ENCODE results near the gene CDK5RAP1.

CDK5RAP1 gene

DNA sequence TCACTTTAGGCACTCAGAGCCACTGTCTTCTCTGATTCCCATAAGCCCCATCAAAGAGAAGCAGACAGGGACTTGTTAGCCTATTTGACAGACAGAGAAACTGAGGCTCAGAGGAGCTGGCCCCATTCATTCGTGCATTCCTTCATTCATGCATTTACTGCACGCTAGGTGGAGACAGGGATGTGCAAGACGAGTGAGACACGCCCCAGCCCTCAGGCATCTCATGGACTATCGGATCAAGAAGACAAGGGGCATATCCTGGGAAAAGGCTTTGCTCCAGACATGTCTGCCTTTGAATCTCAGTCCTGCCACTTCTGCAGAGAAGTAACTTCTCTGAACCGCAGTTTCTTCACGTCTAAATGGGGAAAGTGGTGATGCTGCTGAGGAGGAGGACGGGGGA lies 64.2 kb downstream of the CDK5RAP1 start:
- TF ChIP-seq, protein P1, sequence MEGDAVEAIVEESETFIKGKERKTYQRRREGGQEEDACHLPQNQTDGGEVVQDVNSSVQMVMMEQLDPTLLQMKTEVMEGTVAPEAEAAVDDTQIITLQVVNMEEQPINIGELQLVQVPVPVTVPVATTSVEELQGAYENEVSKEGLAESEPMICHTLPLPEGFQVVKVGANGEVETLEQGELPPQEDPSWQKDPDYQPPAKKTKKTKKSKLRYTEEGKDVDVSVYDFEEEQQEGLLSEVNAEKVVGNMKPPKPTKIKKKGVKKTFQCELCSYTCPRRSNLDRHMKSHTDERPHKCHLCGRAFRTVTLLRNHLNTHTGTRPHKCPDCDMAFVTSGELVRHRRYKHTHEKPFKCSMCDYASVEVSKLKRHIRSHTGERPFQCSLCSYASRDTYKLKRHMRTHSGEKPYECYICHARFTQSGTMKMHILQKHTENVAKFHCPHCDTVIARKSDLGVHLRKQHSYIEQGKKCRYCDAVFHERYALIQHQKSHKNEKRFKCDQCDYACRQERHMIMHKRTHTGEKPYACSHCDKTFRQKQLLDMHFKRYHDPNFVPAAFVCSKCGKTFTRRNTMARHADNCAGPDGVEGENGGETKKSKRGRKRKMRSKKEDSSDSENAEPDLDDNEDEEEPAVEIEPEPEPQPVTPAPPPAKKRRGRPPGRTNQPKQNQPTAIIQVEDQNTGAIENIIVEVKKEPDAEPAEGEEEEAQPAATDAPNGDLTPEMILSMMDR (IDR thresholded peaks at IDR 0.05; ENCODE audit: low read depth, low read length, missing control alignments), result no peak
- no peak overlapping the region for H3K4me3 ChIP-seq (replicated peaks; ENCODE audit: low read depth, low read length)
- no peak for DNase-seq (ENCODE audit: extremely low read depth, low read depth)

DNA sequence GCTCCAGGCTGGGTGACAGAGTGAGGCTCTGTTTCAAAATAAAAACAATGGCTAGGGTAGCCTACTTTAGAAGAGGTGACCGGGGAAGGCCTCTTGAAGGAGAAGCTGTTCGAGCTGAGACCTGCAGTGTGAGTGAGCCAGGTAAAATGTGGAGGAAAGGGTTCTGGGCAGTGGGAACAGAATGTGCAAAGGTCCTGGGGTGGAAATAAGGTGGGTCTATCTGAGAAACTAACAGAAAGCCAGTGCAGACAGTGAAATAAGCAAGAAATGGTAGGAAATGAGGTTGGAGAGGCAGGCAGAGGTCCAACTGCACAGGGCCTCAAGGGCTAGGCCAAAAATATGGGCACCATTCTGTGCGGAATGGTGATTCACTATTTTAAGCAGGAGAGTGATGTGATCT lies 64.9 kb downstream of the CDK5RAP1 start:
- DNase-seq (ENCODE audit: extremely low read depth, low read depth), result no peak
- TF ChIP-seq, protein P1 (IDR thresholded peaks at IDR 0.05; ENCODE audit: low read depth, low read length, missing control alignments), result no peak
- no peak overlapping the region for H3K4me3 ChIP-seq (replicated peaks; ENCODE audit: low read depth, low read length)

DNA sequence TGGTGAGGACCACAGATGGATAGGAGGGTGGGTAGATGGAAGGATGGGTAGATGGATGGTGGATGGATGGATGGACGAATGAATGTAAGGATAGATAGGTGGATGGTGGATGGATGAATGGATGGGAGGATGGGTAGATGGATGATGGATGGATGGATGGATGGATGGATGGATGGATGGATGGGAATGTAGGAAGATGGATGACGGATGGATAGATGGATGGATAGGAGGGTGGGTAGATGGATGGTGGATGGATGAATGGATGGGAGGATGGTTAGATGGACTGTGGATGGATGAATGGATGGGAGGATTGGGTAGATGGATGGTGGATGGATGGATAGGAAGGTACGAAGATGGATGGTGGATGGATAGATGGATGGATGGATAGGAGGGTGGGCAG lies 67.2 kb downstream of the CDK5RAP1 start:
- no peak for DNase-seq (ENCODE audit: extremely low read depth, low read depth)
- TF ChIP-seq, protein P1 (IDR thresholded peaks at IDR 0.05; ENCODE audit: low read depth, low read length, missing control alignments), result no peak
- H3K4me3 ChIP-seq (replicated peaks; ENCODE audit: low read depth, low read length), result no peak overlapping the region

DNA sequence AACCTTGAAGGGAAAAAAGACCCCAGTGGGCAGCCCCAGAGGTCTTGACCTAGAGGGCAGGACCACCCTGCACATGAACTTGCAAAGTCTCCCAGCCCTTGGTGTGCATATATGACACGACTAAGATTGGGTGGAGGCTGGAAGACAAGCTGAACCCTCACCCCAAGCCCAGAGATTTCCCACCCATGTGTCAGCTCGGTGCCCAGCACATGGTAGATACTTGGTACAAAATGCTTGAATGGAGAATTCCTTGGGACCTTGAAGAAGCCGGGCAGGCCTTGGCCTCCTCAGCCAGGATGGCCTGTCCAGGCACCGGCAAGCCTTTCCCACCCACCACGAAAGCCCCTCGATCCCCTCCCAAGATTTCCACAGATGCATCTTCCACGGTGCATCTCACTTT lies 67.7 kb downstream of the CDK5RAP1 start:
- H3K4me3 ChIP-seq (replicated peaks; ENCODE audit: low read depth, low read length), result no peak overlapping the region
- DNase-seq (ENCODE audit: extremely low read depth, low read depth), result no peak
- TF ChIP-seq, protein P1 (IDR thresholded peaks at IDR 0.05; ENCODE audit: low read depth, low read length, missing control alignments), result no peak

DNA sequence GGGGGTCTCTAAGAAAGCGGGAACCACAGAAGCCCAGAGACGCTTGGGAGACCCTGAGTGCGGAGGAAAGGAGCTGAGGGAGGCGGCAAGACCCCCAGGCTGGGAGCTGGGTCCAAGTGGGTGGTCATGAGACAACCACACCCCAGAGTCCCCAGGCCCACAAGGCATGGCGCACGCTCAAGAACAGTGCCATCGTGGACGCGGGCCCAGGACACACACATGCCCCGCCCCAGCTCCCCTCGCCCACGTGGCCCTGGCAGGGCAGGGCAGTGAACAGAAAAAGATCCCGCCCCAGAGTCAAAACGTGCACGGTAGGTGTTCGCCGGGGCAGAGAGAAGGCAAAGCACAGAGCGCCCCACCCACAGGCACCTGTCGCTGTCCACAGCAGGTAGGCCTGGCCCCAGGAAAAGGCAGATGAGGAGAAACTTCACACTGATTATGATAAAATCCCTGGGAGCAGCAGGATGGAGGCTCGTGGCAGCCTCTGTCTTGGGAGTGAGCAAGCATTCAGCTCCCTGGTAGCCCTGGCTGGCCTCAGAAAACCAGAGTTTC lies 68.3 kb downstream of the CDK5RAP1 start:
- TF ChIP-seq, protein P1 (IDR thresholded peaks at IDR 0.05; ENCODE audit: low read depth, low read length, missing control alignments), result no peak
- DNase-seq (ENCODE audit: extremely low read depth, low read depth), result no peak
- no peak overlapping the region for H3K4me3 ChIP-seq (replicated peaks; ENCODE audit: low read depth, low read length)

DNA sequence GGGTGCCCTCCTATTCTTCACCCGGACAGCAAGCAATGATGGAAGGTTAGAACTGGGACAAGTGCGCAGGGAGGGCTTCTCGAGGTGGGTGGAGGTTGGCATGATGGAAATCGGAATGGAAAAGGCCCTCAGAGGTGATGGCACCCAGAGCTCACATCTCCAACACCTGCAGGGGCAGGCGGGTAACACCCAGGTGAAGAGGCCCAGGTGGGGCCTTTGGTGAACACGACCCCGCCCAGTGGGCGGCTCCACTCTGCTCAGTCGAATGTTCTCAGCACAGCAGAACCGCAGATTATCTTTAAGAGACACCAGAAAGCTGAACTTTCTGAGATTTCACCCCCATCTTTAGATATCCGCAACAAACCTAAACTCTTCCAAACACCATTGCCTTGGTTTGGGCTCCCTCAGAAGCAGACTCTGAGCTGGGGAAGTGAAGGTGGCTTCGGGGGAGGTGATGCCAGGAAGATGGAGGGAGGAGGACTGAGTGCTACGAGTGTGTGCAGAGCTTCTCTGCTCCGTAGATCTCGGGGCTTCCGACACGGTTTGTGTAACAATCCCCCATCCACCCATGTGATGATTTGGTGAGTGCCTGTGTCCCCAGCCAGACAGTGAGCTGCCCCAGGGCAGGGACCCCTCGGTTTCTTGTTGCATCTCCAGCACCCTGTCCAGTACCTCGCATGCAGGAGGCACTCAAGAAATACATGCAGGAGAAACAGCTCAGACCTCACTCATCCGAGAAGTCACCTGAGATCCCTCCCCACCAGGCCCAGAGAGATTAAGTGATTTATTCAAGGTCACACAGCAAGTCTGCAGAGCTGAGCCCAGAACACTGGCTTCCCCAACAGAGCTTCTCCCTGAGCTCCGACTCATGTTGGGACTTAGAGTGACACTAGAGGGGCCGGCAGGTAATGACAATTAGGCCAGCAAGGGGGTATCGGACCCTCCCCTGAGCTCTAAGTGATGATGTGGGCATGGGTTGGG lies 72.9 kb downstream of the CDK5RAP1 start:
- DNase-seq (ENCODE audit: extremely low read depth, low read depth), result no peak
- TF ChIP-seq, protein P1 (IDR thresholded peaks at IDR 0.05; ENCODE audit: low read depth, low read length, missing control alignments), result no peak
- no peak overlapping the region for H3K4me3 ChIP-seq (replicated peaks; ENCODE audit: low read depth, low read length)
